Measurements from ENCODE around the gene ANKRD24.

The ANKRD24 gene

GRCh38 chr19:4208385-4209094 lies 26.1 kb downstream of the ANKRD24 start:
- H2AFZ ChIP-seq (ENCODE audit: low read length), result no peak overlapping the region
- no peak overlapping the region for H2BK5ac ChIP-seq (ENCODE audit: low read length)
- no peak overlapping the region for H2BK15ac ChIP-seq (ENCODE audit: low read length)
- no peak overlapping the region for H2BK12ac ChIP-seq (ENCODE audit: low read length)
- no peaks in the 10 kb centered on the region for H3K4me1 ChIP-seq (ENCODE audit: control insufficient read depth in 2 of 2, insufficient read depth in 1 of 2, low read depth in 1 of 2, low read length in 2 of 2)
- no peak overlapping the region for H3K4me3 ChIP-seq (ENCODE audit: low read length in 2 of 2)
- no peak overlapping the region for H3K14ac ChIP-seq (ENCODE audit: low read length)
- H3K23ac ChIP-seq (ENCODE audit: low read depth, low read length, poor library complexity), result no peak overlapping the region
- no peaks in the 10 kb centered on the region for H3K36me3 ChIP-seq (replicated peaks in 1 of 2; ENCODE audit: control insufficient read depth in 2 of 2, insufficient read depth in 2 of 2, low read length in 2 of 2)
- no peak overlapping the region for H3K9ac ChIP-seq (ENCODE audit: low read depth, low read length, poor library complexity)
- no peak overlapping the region for H3K18ac ChIP-seq (ENCODE audit: low read length)
- H2BK120ac ChIP-seq (ENCODE audit: low read depth, low read length), result no peak overlapping the region
- no peak overlapping the region for H4K91ac ChIP-seq (ENCODE audit: low read depth, low read length, poor library complexity)
- H3K9me3 ChIP-seq (replicated peaks in 1 of 2; ENCODE audit: control insufficient read depth in 2 of 2, insufficient read depth in 1 of 2, low read depth in 1 of 2, low read length in 2 of 2), result no peaks in the 10 kb centered on the region
- WGBS, 2 donors (ENCODE audit: extremely low coverage in 2 of 2, insufficient read length in 2 of 2, insufficient replicate concordance in 1 of 2), result no CpG with 5 or more reads among the region's 13 CpGs
- no peak overlapping the region for H3K4ac ChIP-seq (ENCODE audit: low read length)
- H2AK5ac ChIP-seq (ENCODE audit: low read depth, low read length), result no peak overlapping the region
- H3K27me3 ChIP-seq (ENCODE audit: control insufficient read depth in 3 of 3, insufficient read depth in 3 of 3, low read depth in 1 of 3, low read length in 3 of 3), result peaks cover 0 to 11% (median 0%) of the 10 kb centered on the region in 3 experiments
- no peak overlapping the region for H4K8ac ChIP-seq (ENCODE audit: low read depth, low read length)
- no peak for DNase-seq (ENCODE audit: low spot score)
- no peaks in the 10 kb centered on the region for H3K79me1 ChIP-seq (ENCODE audit: low read depth, low read length)
- no peak overlapping the region for H3K4me2 ChIP-seq (ENCODE audit: insufficient read depth, low read length, poor library complexity, severe bottlenecking)
- H3K27ac ChIP-seq (replicated peaks; ENCODE audit: low read length), result no peak overlapping the region

DNA sequence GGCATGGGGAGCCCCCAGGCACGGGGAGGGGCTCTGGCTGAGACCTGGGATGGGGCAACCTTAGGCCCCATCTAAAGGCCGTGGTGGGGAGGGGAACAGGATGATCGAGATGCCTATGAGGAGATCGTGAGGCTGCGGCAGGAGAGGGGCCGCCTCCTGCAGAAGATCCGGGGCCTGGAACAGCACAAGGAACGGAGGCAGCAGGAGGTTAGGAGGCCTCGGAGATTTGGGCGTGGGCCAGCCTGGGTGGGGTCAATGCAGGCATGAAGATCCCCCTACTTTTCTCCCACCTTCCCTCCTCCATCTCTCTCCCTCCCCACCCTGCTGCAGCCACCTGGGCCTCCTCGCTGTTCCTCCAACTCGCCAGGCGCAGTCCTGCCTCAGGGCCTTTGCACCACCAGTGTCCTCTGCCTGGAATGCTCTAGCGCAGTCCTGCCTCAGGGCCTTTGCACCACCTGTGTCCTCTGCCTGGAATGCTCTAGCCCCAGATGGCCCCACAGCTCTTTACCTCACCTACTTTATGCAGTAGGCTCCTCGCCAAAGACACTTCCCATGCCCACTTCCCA lies 27.8 kb downstream of the ANKRD24 start:
- H3K9ac ChIP-seq (ENCODE audit: low read depth, low read length, poor library complexity), result no peak overlapping the region
- H2BK120ac ChIP-seq (ENCODE audit: low read depth, low read length), result peak overlapping the region; percentile 18
- H3K9me3 ChIP-seq (replicated peaks in 1 of 2; ENCODE audit: control insufficient read depth in 2 of 2, insufficient read depth in 1 of 2, low read depth in 1 of 2, low read length in 2 of 2), result no peaks in the 10 kb centered on the region
- H4K91ac ChIP-seq (ENCODE audit: low read depth, low read length, poor library complexity), result no peak overlapping the region
- H3K27ac ChIP-seq (replicated peaks; ENCODE audit: low read length), result no peak overlapping the region
- DNase-seq (ENCODE audit: low spot score), result no peak
- no peaks in the 10 kb centered on the region for H3K36me3 ChIP-seq (replicated peaks in 1 of 2; ENCODE audit: control insufficient read depth in 2 of 2, insufficient read depth in 2 of 2, low read length in 2 of 2)
- H3K4ac ChIP-seq (ENCODE audit: low read length), result no peak overlapping the region
- H3K79me1 ChIP-seq (ENCODE audit: low read depth, low read length), result no peaks in the 10 kb centered on the region
- no peak overlapping the region for H2AFZ ChIP-seq (ENCODE audit: low read length)
- WGBS, 2 donors (ENCODE audit: extremely low coverage in 2 of 2, insufficient read length in 2 of 2, insufficient replicate concordance in 1 of 2), result no CpG with 5 or more reads among the region's 15 CpGs
- no peak overlapping the region for H3K18ac ChIP-seq (ENCODE audit: low read length)
- peak overlapping the region; percentile 38 for H3K14ac ChIP-seq (ENCODE audit: low read length)
- peak overlapping the region; percentile 75 for H2AK5ac ChIP-seq (ENCODE audit: low read depth, low read length)
- peak overlapping the region; percentile 81 for H2BK15ac ChIP-seq (ENCODE audit: low read length)
- H3K23ac ChIP-seq (ENCODE audit: low read depth, low read length, poor library complexity), result no peak overlapping the region
- H2BK12ac ChIP-seq (ENCODE audit: low read length), result no peak overlapping the region
- no peak overlapping the region for H2BK5ac ChIP-seq (ENCODE audit: low read length)
- H3K4me2 ChIP-seq (ENCODE audit: insufficient read depth, low read length, poor library complexity, severe bottlenecking), result no peak overlapping the region
- H4K8ac ChIP-seq (ENCODE audit: low read depth, low read length), result no peak overlapping the region
- no peaks in the 10 kb centered on the region for H3K4me1 ChIP-seq (ENCODE audit: control insufficient read depth in 2 of 2, insufficient read depth in 1 of 2, low read depth in 1 of 2, low read length in 2 of 2)
- no peak overlapping the region for H3K4me3 ChIP-seq (ENCODE audit: low read length in 2 of 2)
- H3K27me3 ChIP-seq (ENCODE audit: control insufficient read depth in 3 of 3, insufficient read depth in 3 of 3, low read depth in 1 of 3, low read length in 3 of 3), result peaks cover 0 to 17% (median 0%) of the 10 kb centered on the region in 3 experiments

- Histone ChIP-seq H3K18ac (ENCODE audit: low read length) (no peak overlapping the region), H3K4ac (ENCODE audit: low read length) (no peak overlapping the region), H3K79me1 (ENCODE audit: low read depth, low read length) (no peaks in the 10 kb centered on the region), H2AFZ (ENCODE audit: low read length) (no peak overlapping the region), H4K8ac (ENCODE audit: low read depth, low read length) (no peak overlapping the region), H3K14ac (ENCODE audit: low read length) (no peak overlapping the region), H2BK5ac (ENCODE audit: low read length) (no peak overlapping the region), H3K4me3 (ENCODE audit: low read length in 2 of 2) (no peak overlapping the region), H4K91ac (ENCODE audit: low read depth, low read length, poor library complexity) (no peak overlapping the region), H3K27ac (replicated peaks; ENCODE audit: low read length) (no peak overlapping the region), H3K4me1 (ENCODE audit: control insufficient read depth in 2 of 2, insufficient read depth in 1 of 2, low read depth in 1 of 2, low read length in 2 of 2) (no peaks in the 10 kb centered on the region), H2BK12ac (ENCODE audit: low read length) (no peak overlapping the region), H3K4me2 (ENCODE audit: insufficient read depth, low read length, poor library complexity, severe bottlenecking) (no peak overlapping the region), H3K9ac (ENCODE audit: low read depth, low read length, poor library complexity) (peak overlapping the region; percentile 70), H3K23ac (ENCODE audit: low read depth, low read length, poor library complexity) (no peak overlapping the region), H3K27me3 (ENCODE audit: control insufficient read depth in 3 of 3, insufficient read depth in 3 of 3, low read depth in 1 of 3, low read length in 3 of 3) (peaks cover 0 to 17% (median 0%) of the 10 kb centered on the region in 3 experiments), H2BK15ac (ENCODE audit: low read length) (no peak overlapping the region), H3K36me3 (replicated peaks in 1 of 2; ENCODE audit: control insufficient read depth in 2 of 2, insufficient read depth in 2 of 2, low read length in 2 of 2) (no peaks in the 10 kb centered on the region), H2BK120ac (ENCODE audit: low read depth, low read length) (no peak overlapping the region), H2AK5ac (ENCODE audit: low read depth, low read length) (no peak overlapping the region), H3K9me3 (replicated peaks in 1 of 2; ENCODE audit: control insufficient read depth in 2 of 2, insufficient read depth in 1 of 2, low read depth in 1 of 2, low read length in 2 of 2) (peaks cover 0 to 2% of the 10 kb centered on the region in 2 donors)
- no CpG with 5 or more reads among the region's 3 CpGs for WGBS, 2 donors (ENCODE audit: extremely low coverage in 2 of 2, insufficient read length in 2 of 2, insufficient replicate concordance in 1 of 2)
- no peak for DNase-seq (ENCODE audit: low spot score)
Measured at GRCh38 chr19:4213116-4213515, 30.6 kb downstream of the ANKRD24 start.

GRCh38 chr19:4215807-4216206 lies 33.3 kb downstream of the ANKRD24 start:
- H3K36me3 ChIP-seq (replicated peaks in 1 of 2; ENCODE audit: control insufficient read depth in 2 of 2, insufficient read depth in 2 of 2, low read length in 2 of 2), result no peaks in the 10 kb centered on the region
- H3K4ac ChIP-seq (ENCODE audit: low read length), result no peak overlapping the region
- H3K79me1 ChIP-seq (ENCODE audit: low read depth, low read length), result no peaks in the 10 kb centered on the region
- no peak overlapping the region for H3K18ac ChIP-seq (ENCODE audit: low read length)
- H3K9ac ChIP-seq (ENCODE audit: low read depth, low read length, poor library complexity), result no peak overlapping the region
- no peak overlapping the region for H2BK12ac ChIP-seq (ENCODE audit: low read length)
- H3K9me3 ChIP-seq (replicated peaks in 1 of 2; ENCODE audit: control insufficient read depth in 2 of 2, insufficient read depth in 1 of 2, low read depth in 1 of 2, low read length in 2 of 2), result peaks cover 0 to 2% of the 10 kb centered on the region in 2 donors
- no peak overlapping the region for H2BK5ac ChIP-seq (ENCODE audit: low read length)
- WGBS, 2 donors (ENCODE audit: extremely low coverage in 2 of 2, insufficient read length in 2 of 2, insufficient replicate concordance in 1 of 2), result no CpG with 5 or more reads among the region's 10 CpGs
- H3K4me2 ChIP-seq (ENCODE audit: insufficient read depth, low read length, poor library complexity, severe bottlenecking), result no peak overlapping the region
- H2BK15ac ChIP-seq (ENCODE audit: low read length), result no peak overlapping the region
- peaks cover 0 to 17% (median 0%) of the 10 kb centered on the region in 3 experiments for H3K27me3 ChIP-seq (ENCODE audit: control insufficient read depth in 3 of 3, insufficient read depth in 3 of 3, low read depth in 1 of 3, low read length in 3 of 3)
- H2AFZ ChIP-seq (ENCODE audit: low read length), result no peak overlapping the region
- no peak overlapping the region for H2BK120ac ChIP-seq (ENCODE audit: low read depth, low read length)
- no peak overlapping the region for H2AK5ac ChIP-seq (ENCODE audit: low read depth, low read length)
- H3K27ac ChIP-seq (replicated peaks; ENCODE audit: low read length), result no peak overlapping the region
- no peak overlapping the region for H4K8ac ChIP-seq (ENCODE audit: low read depth, low read length)
- DNase-seq (ENCODE audit: low spot score), result no peak
- no peak overlapping the region for H3K23ac ChIP-seq (ENCODE audit: low read depth, low read length, poor library complexity)
- H4K91ac ChIP-seq (ENCODE audit: low read depth, low read length, poor library complexity), result no peak overlapping the region
- H3K4me1 ChIP-seq (ENCODE audit: control insufficient read depth in 2 of 2, insufficient read depth in 1 of 2, low read depth in 1 of 2, low read length in 2 of 2), result no peaks in the 10 kb centered on the region
- no peak overlapping the region for H3K14ac ChIP-seq (ENCODE audit: low read length)
- no peak overlapping the region for H3K4me3 ChIP-seq (ENCODE audit: low read length in 2 of 2)

Measured in neuronal stem cell (in vitro differentiated cells).